GM23338 (cell line): Measurements from ENCODE around the gene FBXO17. TPM values are rescaled to one million over a fixed set of nuclear protein-coding genes. Genes with fewer than 3 reads are reported as not detected.

Experiments used
- ATAC-seq: fragments of 200-7000 bp; cut with Tn5 transposase; 3 replicates; pipeline ENCODE4 v1.9.1; 2020
- DNase-seq: peaks from one replicate; pipeline ENCODE4 v3.0.0-alpha.2; 2015; ENCODE audit warnings: low spot score
- H2AFZ ChIP-seq: fragments of 200-600 bp; sonication (generic); 2 replicates; pipeline ENCODE4 v1.8.0; 2016; ENCODE audit warnings: antibody characterized with exemption, mild to moderate bottlenecking, moderate library complexity
- H3F3A ChIP-seq: fragments of 200-600 bp; sonication (generic); replicated peaks from 2 replicates; pipeline ENCODE4 v1.8.0; 2017; ENCODE audit warnings: antibody characterized with exemption, mixed run types, low read depth
- H3K27ac ChIP-seq: fragments of 200-600 bp; sonication (generic); 2 replicates; pipeline ENCODE4 v1.6.1; 2016; ENCODE audit warnings: low read depth
- H3K27me3 ChIP-seq: fragments of 200-600 bp; sonication (generic); 2 replicates; pipeline ENCODE4 v1.8.0; 2016; ENCODE audit warnings: mild to moderate bottlenecking, mixed run types, moderate library complexity; ENCODE audit not compliant: insufficient read depth
- H3K36me3 ChIP-seq: fragments of 200-600 bp; sonication (generic); 2 replicates; pipeline ENCODE4 v1.8.0; 2016; ENCODE audit warnings: mild to moderate bottlenecking; ENCODE audit not compliant: insufficient read depth
- H3K4me1 ChIP-seq: fragments of 200-600 bp; sonication (generic); 2 replicates; pipeline ENCODE4 v1.8.0; 2016; ENCODE audit warnings: mild to moderate bottlenecking, moderate library complexity; ENCODE audit not compliant: insufficient read depth
- H3K4me2 ChIP-seq: fragments of 200-600 bp; sonication (generic); 2 replicates; pipeline ENCODE4 v1.7.1; 2017; ENCODE audit warnings: mixed run types
- H3K4me3 ChIP-seq: fragments of 200-600 bp; sonication (generic); 2 replicates; pipeline ENCODE4 v1.6.1; 2016; ENCODE audit warnings: mixed run types
- H3K79me2 ChIP-seq: fragments of 200-600 bp; sonication (generic); replicated peaks from 2 replicates; pipeline ENCODE4 v1.8.0; 2017; ENCODE audit warnings: mild to moderate bottlenecking; ENCODE audit not compliant: insufficient read depth
- H3K9me2 ChIP-seq: fragments of 200-600 bp; sonication (generic); 2 replicates; pipeline ENCODE4 v1.8.0; 2017; ENCODE audit not compliant: insufficient read depth
- H4K20me1 ChIP-seq: fragments of 200-600 bp; sonication (generic); replicated peaks from 2 replicates; pipeline ENCODE4 v1.8.0; 2017; ENCODE audit warnings: mild to moderate bottlenecking; ENCODE audit not compliant: insufficient read depth
- H3K27ac Mint-ChIP-seq: 2 replicates; pipeline ENCODE4 v1.8.0; 2020; ENCODE audit warnings: inconsistent platforms, mild to moderate bottlenecking, moderate library complexity, mixed read lengths
- H3K27me3 Mint-ChIP-seq: 3 replicates; pipeline ENCODE4 v1.8.0; 2022; ENCODE audit warnings: low read depth, mild to moderate bottlenecking, moderate library complexity, mixed read lengths, inconsistent platforms; ENCODE audit not compliant: insufficient read depth, poor library complexity
- H3K36me3 Mint-ChIP-seq: 3 replicates; pipeline ENCODE4 v1.8.0; 2021; ENCODE audit warnings: low read depth, mild to moderate bottlenecking, inconsistent platforms, moderate library complexity, mixed read lengths
- H3K4me1 Mint-ChIP-seq: 3 replicates; pipeline ENCODE4 v1.8.0; 2020; ENCODE audit warnings: mild to moderate bottlenecking, inconsistent platforms, mixed read lengths
- H3K4me3 Mint-ChIP-seq: 3 replicates; pipeline ENCODE4 v1.8.0; 2021; ENCODE audit warnings: moderate library complexity, mild to moderate bottlenecking, inconsistent platforms, mixed read lengths
- H3K9me3 Mint-ChIP-seq: 3 replicates; pipeline ENCODE4 v1.8.0; 2020; ENCODE audit warnings: moderate library complexity, mild to moderate bottlenecking, inconsistent platforms, mixed read lengths
- REST ChIP-seq: IDR thresholded peaks from one replicate; pipeline ENCODE4 v1.6.1; 2018; ENCODE audit warnings: antibody characterized with exemption; ENCODE audit not compliant: unreplicated experiment
- ZNF114 ChIP-seq: fragments of 250-450 bp; sonication (Bioruptor Pico); IDR thresholded peaks from 2 replicates; pipeline ENCODE4 v1.5.0; 2020; ENCODE audit warnings: mild to moderate bottlenecking, moderate library complexity
- ZNF462 ChIP-seq: fragments of 250-450 bp; sonication (Bioruptor Pico); IDR thresholded peaks from 2 replicates; pipeline ENCODE4 v1.5.0; 2020; ENCODE audit warnings: mild to moderate bottlenecking, moderate library complexity
- polyA plus RNA-seq: library from polyadenylated mRNA; unstranded; fragments of >200 nt; fragmentation: Nextera tagmentation; extraction: Ambion mirVana; gene quantifications from 2 replicates; pipeline ENCODE4 v1.2.1, GENCODE V29; 2016
- total RNA-seq: library from RNA; depleted of rRNA; stranded (reverse); fragments of >200 nt; shearing (Covaris generic); gene quantifications from 2 replicates; pipeline ENCODE4 v1.2.3, GENCODE V29; 2014

FBXO17 gene
- total and polyA plus RNA-seq, 2 experiments from 2014 or later = 17.2 to 29.0 TPM

GRCh38 chr19:38910488-38910887 lies 65.1 kb downstream of the FBXO17 start (continued):
- no peak for TF ChIP-seq ZNF462 (CRISPR knock-in tag)

- Histone ChIP-seq H2AFZ (no peak overlapping the region), H3K9me2 (no peaks in the 10 kb centered on the region), H3K4me1 (peaks cover 5% of the 10 kb centered on the region), H3K36me3 (no peaks in the 10 kb centered on the region; the same call in 1 of the 2 replicates), H4K20me1 (no peaks in the 10 kb centered on the region), H3K27me3 (0 out of 2 replicates have a peak, but pooled peaks cover 4% of the 10 kb centered on the region), H3F3A (no peaks in the 10 kb centered on the region), H3K4me2 (peak overlapping the region; percentile 38; the same call in 1 of the 2 replicates), H3K79me2 (no peaks in the 10 kb centered on the region), H3K4me3 (no peak overlapping the region), H3K27ac (no peak overlapping the region)
- Mint-ChIP-seq H3K4me3 (no peak overlapping the region), H3K27me3 (peaks cover 14% of the 10 kb centered on the region), H3K36me3 (peaks cover 23% of the 10 kb centered on the region), H3K4me1 (peaks cover 6% of the 10 kb centered on the region; the same call in 2 of the 3 replicates), H3K27ac (no peak overlapping the region), H3K9me3 (no peaks in the 10 kb centered on the region)
- ATAC-seq (no peak), DNase-seq (no peak)
- no peak for TF ChIP-seq REST
- TF ChIP-seq ZNF114 (CRISPR knock-in tag) = no peak
Observed at GRCh38 chr19:38908911-38909310, 66.6 kb downstream of the FBXO17 start.
